NCI-H1417 treated with DMSO at 0.1 percent for 48 hours (cell line): ENCODE data around the gene EPHB1.
"Not testable (repeated sequence)": the region's sequence is repeated elsewhere in the genome, so short reads cannot be mapped to it uniquely, and the experiment has no call there.

ENCODE experiments used
- DNase-seq: peaks from one replicate; lab custom pipeline; 2025; lab: John Stamatoyannopoulos, UW

Gene EPHB1

GRCh38 chr3:135215516-135215915 is 420.5 kb downstream of the EPHB1 start:
- DNase-seq = no peak

DNA sequence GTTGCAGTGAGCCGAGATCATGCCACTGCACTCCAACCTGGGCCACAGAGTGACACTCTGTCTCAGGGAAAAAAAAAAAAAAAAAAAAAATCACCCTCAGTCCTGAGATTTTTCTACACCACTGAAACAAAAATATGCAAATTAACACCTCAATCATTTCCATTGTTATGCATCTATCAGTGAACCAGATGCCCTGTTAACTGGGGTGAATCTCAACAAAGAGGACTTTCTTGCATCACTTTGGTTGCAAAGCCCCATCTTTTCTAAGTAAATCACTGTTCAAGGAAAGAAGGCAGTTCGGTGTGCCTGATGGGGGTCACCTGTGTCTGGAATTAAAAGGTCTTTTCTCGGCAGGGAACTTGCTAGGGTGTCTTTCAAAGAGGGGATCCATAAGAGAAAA is 421.6 kb downstream of the EPHB1 start:
- no peak for DNase-seq

DNA sequence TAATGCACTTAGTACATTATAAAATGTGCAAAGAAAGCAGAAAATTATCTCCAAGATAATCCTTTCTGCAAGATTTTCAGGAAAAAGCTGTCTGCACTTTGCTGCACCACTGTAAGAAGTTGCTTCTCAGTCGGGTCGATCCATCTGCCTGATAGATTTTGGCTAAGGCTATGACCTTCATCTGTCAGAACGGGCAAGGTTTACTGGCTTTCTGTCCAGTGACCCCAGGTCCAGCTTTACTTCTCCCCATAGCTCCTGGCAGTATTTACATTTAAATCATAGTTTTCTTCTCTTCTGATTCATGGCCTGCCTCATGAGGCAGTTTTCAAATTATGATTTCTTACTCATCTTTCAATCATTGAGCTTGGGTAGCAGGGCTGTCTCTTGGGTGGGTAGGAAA is 422.7 kb downstream of the EPHB1 start:
- no peak for DNase-seq

DNA sequence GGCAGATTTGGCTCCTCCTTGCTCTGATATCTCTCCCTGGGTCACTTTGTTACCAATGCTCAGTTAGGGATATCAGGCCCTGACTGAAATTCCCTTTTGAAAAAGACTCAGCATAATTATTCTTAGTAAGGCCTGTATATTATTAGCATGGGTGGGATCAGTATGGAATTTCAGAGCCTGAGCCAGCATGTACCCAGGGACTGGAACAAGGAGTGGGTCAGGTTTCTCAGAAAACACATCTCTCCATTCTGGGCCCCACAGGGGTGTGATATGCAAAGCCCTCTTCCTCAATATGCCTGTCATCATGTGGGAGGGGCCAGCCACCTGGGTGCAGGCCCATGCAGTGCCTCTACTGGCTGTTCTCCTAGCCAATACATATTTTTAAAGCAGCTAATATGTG is 423.2 kb downstream of the EPHB1 start:
- DNase-seq = no peak

GRCh38 chr3:135218782-135219181 is 423.7 kb downstream of the EPHB1 start:
- DNase-seq = no peak

GRCh38 chr3:135224815-135225362 is 429.8 kb downstream of the EPHB1 start:
- no peak for DNase-seq

DNA sequence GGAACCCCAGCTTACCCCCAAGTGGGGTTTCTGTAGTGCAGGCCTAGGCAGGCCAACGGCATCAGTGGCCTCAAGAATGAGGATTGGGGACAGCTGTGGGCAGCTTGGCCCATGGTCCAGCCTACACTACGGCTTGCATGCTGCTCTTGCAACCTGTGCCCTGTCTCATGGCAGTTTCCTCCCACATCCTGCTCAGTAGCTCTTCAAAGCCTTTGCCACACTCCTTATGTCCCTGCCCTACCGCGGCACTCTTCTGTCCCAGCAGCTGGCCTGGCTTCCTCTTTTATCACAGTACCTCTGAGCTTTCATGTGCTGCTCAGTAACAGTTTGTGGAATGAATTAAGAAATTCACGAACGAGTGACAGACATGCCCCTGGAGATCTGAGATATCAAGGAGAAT is 431.0 kb downstream of the EPHB1 start:
- no peak for DNase-seq

DNA sequence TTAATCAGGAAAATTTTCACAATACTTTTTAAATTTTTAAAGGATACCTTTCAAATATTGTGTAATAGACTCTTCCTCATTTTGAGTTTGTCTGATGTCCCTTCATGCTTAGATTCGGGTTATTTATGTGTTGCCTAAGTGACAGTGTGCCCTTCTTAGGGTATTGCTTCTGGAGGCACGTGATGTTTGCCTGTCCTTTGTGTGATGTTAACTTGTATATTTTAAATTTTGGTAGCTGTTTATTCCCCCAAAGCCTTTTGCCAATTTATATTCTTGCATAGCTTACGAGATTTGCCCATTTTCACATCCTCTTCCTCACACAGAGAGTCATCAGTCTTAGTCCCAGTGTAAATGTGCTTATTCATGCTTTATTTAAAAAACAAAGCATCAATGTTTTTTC is 433.1 kb downstream of the EPHB1 start:
- DNase-seq = no peak

- DNase-seq = peak; percentile 99
Observed at GRCh38 chr3:135229018-135229495, 434.0 kb downstream of the EPHB1 start.

DNA sequence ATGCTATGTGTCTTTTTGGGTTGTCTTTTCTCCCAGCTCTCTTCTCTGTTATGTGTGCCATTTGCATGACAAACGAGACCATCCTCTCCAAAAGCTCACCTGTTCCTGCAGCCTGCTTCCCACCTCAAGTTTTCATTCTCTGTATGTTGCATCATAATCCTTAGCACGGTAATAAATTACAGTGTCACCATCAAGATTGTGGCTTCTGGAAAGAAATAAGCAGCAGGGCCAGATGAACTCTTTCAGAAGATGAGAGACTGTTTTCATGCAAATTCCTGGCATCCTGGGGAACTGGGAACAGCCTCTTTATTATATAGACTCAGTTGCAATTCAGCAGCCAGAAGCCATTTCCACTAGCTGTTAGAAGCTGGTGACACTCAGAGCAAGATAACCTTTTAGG is 436.7 kb downstream of the EPHB1 start:
- DNase-seq = no peak

DNA sequence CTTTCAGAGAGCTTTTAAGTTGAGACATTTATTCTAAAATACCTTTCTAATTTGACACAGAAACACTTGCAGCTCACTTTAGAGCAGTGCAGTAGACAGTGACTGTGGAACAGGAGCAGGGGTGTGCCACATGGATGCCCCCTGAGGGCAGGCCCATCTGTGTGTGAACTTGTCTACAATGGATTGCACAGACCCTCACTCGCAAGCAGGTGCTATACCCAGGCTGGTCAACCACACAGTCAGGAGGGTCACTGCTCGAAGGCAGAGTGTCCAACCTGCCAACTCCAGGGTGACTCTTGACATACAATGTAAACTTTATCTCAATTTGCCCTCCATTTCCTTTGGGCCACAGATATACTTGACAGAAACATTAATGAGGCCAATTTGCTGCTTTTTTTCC is 437.2 kb downstream of the EPHB1 start:
- no peak for DNase-seq

DNA sequence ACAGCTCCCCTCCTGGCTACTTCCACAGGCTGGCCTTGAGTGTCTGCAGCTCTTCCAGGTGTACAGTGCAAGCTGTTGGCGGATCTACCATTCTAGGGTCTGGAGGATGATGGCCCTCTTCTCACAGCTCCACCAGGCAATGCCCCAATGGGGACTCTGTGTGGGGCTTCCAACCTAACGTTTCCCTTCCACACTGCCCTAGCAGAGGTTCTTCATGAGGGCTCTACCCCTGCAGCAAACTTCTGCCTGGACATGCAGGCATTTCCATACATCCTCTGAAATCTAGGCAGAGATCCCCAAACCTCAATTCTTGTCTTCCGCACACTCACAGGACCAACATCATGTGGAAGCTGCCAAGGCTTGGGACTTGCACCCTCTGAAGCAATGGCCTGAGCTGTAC is 438.4 kb downstream of the EPHB1 start:
- DNase-seq = not testable (repeated sequence)

GRCh38 chr3:135235541-135235940 is 440.5 kb downstream of the EPHB1 start:
- no peak for DNase-seq

- no peak for DNase-seq
Observed at GRCh38 chr3:135237371-135238143, 442.5 kb downstream of the EPHB1 start.

- DNase-seq = no peak
Observed at GRCh38 chr3:135238236-135238830, 443.3 kb downstream of the EPHB1 start.

DNA sequence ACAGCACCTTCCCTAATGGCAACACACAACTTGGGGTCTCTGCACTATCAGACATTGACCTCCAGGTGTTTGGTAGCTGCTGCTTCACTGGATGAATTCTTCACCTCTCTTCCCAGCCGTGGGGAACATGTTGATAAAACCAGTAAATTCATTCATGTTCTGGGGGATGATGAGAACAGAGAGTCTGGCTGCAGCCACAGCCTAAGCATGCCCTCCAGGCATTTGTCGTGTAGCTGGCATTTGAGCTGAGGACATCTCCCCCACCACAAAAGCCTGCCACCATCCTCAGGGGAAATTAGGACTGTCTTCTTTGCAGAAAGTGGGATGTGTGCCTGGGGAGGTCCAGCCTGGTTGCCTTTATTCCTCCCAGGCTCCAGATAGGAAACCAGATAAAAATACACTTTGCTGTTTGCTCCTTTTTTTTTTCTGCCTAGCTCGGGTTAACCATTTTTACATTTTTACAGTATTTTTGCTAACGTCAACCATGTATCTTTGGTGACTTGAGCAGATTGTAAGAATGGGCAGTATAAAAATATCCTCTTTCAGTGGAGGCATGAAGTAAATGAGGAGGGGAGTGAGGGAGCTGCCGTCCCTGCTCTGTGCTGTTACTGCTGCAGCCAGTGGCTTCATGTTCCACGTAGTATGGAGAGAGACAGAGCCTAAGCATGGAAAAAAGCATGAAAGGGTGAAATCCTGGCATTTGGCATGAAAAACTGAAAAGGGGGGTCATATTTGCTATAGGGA is 444.0 kb downstream of the EPHB1 start:
- no peak for DNase-seq

DNA sequence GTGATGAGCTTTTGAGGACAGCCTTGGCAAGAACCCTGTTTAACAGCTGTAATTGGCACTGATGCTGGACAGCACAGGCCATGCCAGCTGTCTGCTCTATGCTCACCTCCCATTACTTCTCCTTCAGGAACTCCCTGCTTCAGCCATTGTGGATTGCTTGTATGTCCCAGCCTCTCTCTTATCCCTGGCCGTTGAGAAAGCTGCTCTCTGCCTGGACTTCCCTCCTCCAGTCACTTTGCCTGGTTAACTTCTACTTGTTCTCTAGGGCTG is 444.5 kb downstream of the EPHB1 start:
- DNase-seq = no peak

DNA sequence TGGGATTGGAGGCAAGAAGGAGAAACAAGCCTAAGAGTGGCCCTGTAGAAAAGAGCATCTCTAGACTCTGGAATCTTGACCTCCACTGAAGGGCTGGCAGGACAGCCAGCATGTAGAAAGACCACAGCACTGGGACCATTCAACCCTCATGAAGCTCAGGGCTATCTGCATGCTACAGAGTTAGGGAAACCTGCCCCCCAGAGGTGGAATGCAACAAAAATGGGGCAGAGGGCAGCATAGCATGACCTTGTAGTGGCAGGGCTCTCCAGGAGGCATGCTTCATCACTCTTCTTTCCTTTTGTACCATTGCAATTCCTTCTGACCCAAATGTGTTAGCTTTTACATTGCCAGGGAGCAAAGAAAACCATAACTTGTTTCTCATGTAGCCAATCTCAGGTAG is 445.4 kb downstream of the EPHB1 start:
- no peak for DNase-seq

DNA sequence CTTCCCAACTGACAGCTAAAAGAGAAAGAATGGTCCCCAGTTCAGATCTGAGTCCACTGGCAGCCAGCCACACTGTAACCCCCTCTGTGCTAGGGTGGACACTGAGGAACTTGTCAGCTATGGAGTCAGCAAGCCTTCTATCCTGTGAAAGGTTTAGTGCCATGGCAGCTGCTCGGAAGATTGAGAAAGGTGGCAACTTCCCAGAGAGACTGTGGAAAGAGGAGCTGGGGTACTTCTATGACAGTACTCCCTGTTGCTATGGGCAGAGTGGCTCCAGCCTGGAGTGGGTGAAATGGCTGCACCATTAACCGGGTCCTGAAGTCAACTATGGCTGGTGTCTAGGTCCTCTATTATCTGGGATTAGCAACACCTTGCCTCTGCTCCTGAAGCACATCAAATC is 447.2 kb downstream of the EPHB1 start:
- DNase-seq = no peak

DNA sequence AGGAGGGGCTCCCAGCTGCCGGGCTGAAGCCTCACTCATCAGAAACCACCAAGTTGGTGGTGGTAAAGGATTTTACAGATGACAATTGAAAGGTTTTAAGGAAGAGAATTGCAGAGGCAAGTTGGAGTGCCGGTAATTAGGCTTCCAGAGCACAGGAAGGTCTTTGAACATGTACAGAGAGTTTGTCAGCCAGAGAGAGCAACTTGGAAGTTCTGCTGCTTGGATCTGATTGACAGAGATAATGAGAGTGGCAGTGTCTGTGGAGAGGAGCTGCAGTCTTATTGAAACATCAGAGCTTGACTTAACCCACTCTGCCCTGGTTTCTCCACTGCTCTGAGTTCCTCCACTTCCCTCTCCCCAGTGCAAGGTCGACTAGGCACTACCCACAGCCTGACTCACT is 448.6 kb downstream of the EPHB1 start:
- DNase-seq = no peak

- DNase-seq = no peak
Observed at GRCh38 chr3:135246027-135246426, 451.0 kb downstream of the EPHB1 start.

GRCh38 chr3:135248213-135248612 is 453.2 kb downstream of the EPHB1 start:
- no peak for DNase-seq

DNA sequence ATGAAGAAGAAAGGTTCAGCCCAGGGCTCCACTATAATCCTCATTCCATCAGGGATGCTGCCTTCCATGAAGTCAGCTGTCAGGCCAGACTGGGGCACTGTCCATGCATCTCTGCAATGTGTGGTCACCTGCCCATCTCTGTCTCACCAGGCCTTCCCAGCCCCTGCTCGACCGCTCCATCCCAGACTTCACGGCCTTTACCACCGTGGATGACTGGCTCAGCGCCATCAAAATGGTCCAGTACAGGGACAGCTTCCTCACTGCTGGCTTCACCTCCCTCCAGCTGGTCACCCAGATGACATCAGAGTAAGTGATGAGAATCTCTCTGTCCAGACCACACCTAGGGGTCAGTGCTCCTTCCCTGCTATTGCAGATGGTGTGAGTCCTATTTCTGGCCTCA is 454.1 kb downstream of the EPHB1 start:
- no peak for DNase-seq
